ENCODE measurements around the gene DGKI. TPM values are rescaled to one million over a fixed set of nuclear protein-coding genes. Genes with fewer than 3 reads are reported as not detected.

DGKI gene
- total and polyA plus RNA-seq, 2 experiments from 2014 or later, result 0.16 to 1.0 TPM

GRCh38 chr7:137591421-137591837 is 255.3 kb downstream of the DGKI start (continued):
- TF ChIP-seq, protein P1, sequence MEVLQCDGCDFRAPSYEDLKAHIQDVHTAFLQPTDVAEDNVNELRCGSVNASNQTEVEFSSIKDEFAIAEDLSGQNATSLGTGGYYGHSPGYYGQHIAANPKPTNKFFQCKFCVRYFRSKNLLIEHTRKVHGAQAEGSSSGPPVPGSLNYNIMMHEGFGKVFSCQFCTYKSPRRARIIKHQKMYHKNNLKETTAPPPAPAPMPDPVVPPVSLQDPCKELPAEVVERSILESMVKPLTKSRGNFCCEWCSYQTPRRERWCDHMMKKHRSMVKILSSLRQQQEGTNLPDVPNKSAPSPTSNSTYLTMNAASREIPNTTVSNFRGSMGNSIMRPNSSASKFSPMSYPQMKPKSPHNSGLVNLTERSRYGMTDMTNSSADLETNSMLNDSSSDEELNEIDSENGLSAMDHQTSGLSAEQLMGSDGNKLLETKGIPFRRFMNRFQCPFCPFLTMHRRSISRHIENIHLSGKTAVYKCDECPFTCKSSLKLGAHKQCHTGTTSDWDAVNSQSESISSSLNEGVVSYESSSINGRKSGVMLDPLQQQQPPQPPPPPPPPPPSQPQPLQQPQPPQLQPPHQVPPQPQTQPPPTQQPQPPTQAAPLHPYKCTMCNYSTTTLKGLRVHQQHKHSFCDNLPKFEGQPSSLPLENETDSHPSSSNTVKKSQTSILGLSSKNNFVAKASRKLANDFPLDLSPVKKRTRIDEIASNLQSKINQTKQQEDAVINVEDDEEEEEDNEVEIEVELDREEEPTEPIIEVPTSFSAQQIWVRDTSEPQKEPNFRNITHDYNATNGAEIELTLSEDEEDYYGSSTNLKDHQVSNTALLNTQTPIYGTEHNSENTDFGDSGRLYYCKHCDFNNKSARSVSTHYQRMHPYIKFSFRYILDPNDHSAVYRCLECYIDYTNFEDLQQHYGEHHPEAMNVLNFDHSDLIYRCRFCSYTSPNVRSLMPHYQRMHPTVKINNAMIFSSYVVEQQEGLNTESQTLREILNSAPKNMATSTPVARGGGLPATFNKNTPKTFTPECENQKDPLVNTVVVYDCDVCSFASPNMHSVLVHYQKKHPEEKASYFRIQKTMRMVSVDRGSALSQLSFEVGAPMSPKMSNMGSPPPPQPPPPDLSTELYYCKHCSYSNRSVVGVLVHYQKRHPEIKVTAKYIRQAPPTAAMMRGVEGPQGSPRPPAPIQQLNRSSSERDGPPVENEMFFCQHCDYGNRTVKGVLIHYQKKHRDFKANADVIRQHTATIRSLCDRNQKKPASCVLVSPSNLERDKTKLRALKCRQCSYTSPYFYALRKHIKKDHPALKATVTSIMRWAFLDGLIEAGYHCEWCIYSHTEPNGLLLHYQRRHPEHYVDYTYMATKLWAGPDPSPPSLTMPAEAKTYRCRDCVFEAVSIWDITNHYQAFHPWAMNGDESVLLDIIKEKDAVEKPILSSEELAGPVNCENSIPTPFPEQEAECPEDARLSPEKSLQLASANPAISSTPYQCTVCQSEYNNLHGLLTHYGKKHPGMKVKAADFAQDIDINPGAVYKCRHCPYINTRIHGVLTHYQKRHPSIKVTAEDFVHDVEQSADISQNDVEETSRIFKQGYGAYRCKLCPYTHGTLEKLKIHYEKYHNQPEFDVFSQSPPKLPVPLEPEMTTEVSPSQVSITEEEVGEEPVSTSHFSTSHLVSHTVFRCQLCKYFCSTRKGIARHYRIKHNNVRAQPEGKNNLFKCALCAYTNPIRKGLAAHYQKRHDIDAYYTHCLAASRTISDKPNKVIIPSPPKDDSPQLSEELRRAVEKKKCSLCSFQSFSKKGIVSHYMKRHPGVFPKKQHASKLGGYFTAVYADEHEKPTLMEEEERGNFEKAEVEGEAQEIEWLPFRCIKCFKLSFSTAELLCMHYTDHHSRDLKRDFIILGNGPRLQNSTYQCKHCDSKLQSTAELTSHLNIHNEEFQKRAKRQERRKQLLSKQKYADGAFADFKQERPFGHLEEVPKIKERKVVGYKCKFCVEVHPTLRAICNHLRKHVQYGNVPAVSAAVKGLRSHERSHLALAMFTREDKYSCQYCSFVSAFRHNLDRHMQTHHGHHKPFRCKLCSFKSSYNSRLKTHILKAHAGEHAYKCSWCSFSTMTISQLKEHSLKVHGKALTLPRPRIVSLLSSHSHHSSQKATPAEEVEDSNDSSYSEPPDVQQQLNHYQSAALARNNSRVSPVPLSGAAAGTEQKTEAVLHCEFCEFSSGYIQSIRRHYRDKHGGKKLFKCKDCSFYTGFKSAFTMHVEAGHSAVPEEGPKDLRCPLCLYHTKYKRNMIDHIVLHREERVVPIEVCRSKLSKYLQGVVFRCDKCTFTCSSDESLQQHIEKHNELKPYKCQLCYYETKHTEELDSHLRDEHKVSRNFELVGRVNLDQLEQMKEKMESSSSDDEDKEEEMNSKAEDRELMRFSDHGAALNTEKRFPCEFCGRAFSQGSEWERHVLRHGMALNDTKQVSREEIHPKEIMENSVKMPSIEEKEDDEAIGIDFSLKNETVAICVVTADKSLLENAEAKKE (CRISPR knock-in tag; IDR thresholded peaks at IDR 0.05), result no peak
- TF ChIP-seq EZH2 (IDR thresholded peaks at IDR 0.05; ENCODE audit: low read depth, unreplicated experiment), result no peak
- TF ChIP-seq CREB1 (CRISPR knock-in tag; IDR thresholded peaks at IDR 0.05; ENCODE audit: low read depth), result no peak
- no peak for TF ChIP-seq ZNF331 (CRISPR knock-in tag; IDR thresholded peaks at IDR 0.05; ENCODE audit: low read depth)
- no peak for TF ChIP-seq STAT1 (IDR thresholded peaks at IDR 0.05; ENCODE audit: unreplicated experiment)
- TF ChIP-seq, protein P2, sequence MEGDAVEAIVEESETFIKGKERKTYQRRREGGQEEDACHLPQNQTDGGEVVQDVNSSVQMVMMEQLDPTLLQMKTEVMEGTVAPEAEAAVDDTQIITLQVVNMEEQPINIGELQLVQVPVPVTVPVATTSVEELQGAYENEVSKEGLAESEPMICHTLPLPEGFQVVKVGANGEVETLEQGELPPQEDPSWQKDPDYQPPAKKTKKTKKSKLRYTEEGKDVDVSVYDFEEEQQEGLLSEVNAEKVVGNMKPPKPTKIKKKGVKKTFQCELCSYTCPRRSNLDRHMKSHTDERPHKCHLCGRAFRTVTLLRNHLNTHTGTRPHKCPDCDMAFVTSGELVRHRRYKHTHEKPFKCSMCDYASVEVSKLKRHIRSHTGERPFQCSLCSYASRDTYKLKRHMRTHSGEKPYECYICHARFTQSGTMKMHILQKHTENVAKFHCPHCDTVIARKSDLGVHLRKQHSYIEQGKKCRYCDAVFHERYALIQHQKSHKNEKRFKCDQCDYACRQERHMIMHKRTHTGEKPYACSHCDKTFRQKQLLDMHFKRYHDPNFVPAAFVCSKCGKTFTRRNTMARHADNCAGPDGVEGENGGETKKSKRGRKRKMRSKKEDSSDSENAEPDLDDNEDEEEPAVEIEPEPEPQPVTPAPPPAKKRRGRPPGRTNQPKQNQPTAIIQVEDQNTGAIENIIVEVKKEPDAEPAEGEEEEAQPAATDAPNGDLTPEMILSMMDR (conservative IDR thresholded peaks at IDR 0.05; ENCODE audit: low read depth in 2 of 2), result no peak
- TF ChIP-seq ZNF114 (CRISPR knock-in tag; IDR thresholded peaks at IDR 0.05), result no peak
- TF ChIP-seq EZH2phosphoT487 (IDR thresholded peaks at IDR 0.05; ENCODE audit: unreplicated experiment), result no peak
- TF ChIP-seq POLR2AphosphoS5 (IDR thresholded peaks at IDR 0.05; ENCODE audit: low read depth), result no peak

Data from GM23338 (cell line).